IMR-90 (cell line): Measurements from ENCODE around the gene SH3TC1. TPM values are rescaled to one million over a fixed set of nuclear protein-coding genes. Genes with fewer than 3 reads are reported as not detected.

ENCODE experiments used
- ATAC-seq: fragments of 200-7000 bp; cut with Tn5 transposase; 2 replicates; pipeline ENCODE4 v1.9.1; 2020; ENCODE audit warnings: low read depth, mild to moderate bottlenecking, moderate library complexity
- BruUV-seq: library from RNA; stranded (reverse); fragments of 400-500 nt; replicated peaks from 2 replicates; lab custom pipeline; 2021; lab: Mats Ljungman, UMichigan
- CTCF ChIA-PET: fragments of 300-600 bp; formaldehyde crosslinking; extraction: SDS; loops from one replicate; lab custom pipeline; 2021; ENCODE audit warnings: antibody characterized with exemption; lab: Yijun Ruan, JAX
- POLR2A ChIA-PET: fragments of 300-600 bp; sonication (Branson Sonifier 250); formaldehyde crosslinking; loops from one replicate; lab custom pipeline; 2022; ENCODE audit warnings: antibody characterized with exemption; ENCODE audit not compliant: unreplicated experiment; lab: Charles Lee
- DNase-seq: peaks from one replicate; pipeline ENCODE4 v3.0.0; 2013
- H2AFZ ChIP-seq: replicated peaks from 2 replicates; pipeline ENCODE3; 2013; ENCODE audit warnings: low read length, mild to moderate bottlenecking; ENCODE audit not compliant: poor library complexity
- H2AK5ac ChIP-seq: 2 replicates; pipeline ENCODE4 v1.6.1; 2013; ENCODE audit warnings: low read depth, low read length, inconsistent platforms
- H2AK9ac ChIP-seq: replicated peaks from 2 replicates; pipeline ENCODE3; 2013; ENCODE audit warnings: mild to moderate bottlenecking, low read depth, low read length, moderate library complexity; ENCODE audit not compliant: poor library complexity
- H2BK120ac ChIP-seq: 2 replicates; pipeline ENCODE4 v1.6.1; 2013; ENCODE audit warnings: low read depth, low read length, inconsistent platforms
- H2BK15ac ChIP-seq: 3 replicates; pipeline ENCODE4 v1.6.1; 2013; ENCODE audit warnings: low read depth, low read length, inconsistent platforms
- H2BK20ac ChIP-seq: 2 replicates; pipeline ENCODE4 v1.6.1; 2013; ENCODE audit warnings: low read depth, mild to moderate bottlenecking, inconsistent platforms, low read length, moderate library complexity
- H2BK5ac ChIP-seq: 2 replicates; pipeline ENCODE4 v1.6.1; 2013; ENCODE audit warnings: mild to moderate bottlenecking, low read depth, low read length, inconsistent platforms; ENCODE audit not compliant: poor library complexity, severe bottlenecking
- H3K14ac ChIP-seq: replicated peaks from 2 replicates; pipeline ENCODE4 v1.6.1; 2013; ENCODE audit warnings: low read depth, low read length, inconsistent platforms
- H3K18ac ChIP-seq: 2 replicates; pipeline ENCODE4 v1.6.1; 2013; ENCODE audit warnings: low read depth, low read length, control low read depth
- H3K23ac ChIP-seq: 2 replicates; pipeline ENCODE4 v1.6.1; 2013; ENCODE audit warnings: low read depth, low read length, inconsistent platforms
- H3K27ac ChIP-seq: 2 replicates; pipeline ENCODE4 v1.5.1; 2013; ENCODE audit warnings: mild to moderate bottlenecking, control low read depth, low read length; ENCODE audit not compliant: insufficient read depth
- H3K27me3 ChIP-seq: 2 replicates; pipeline ENCODE4 v1.6.1; 2013; ENCODE audit warnings: low read length; ENCODE audit not compliant: control insufficient read depth, insufficient read depth
- H3K36me3 ChIP-seq: 2 replicates; pipeline ENCODE4 v1.6.1; 2013; ENCODE audit warnings: low read length, mixed read lengths; ENCODE audit not compliant: control insufficient read depth, insufficient read depth
- H3K4ac ChIP-seq: 2 replicates; pipeline ENCODE4 v1.6.1; 2013; ENCODE audit warnings: low read depth, low read length, inconsistent platforms
- H3K4me1 ChIP-seq: 2 replicates; pipeline ENCODE4 v1.6.1; 2013; ENCODE audit warnings: low read length, mixed read lengths; ENCODE audit not compliant: control insufficient read depth, insufficient read depth
- H3K4me2 ChIP-seq: 2 replicates; pipeline ENCODE4 v1.6.1; 2013; ENCODE audit warnings: low read depth, mild to moderate bottlenecking, control low read depth, low read length, moderate library complexity
- H3K4me3 ChIP-seq: 2 replicates; pipeline ENCODE4 v1.5.1; 2013; ENCODE audit warnings: low read depth, mild to moderate bottlenecking, control low read depth, low read length, moderate library complexity; ENCODE audit not compliant: insufficient read depth
- H3K56ac ChIP-seq: 2 replicates; pipeline ENCODE4 v1.6.1; 2013; ENCODE audit warnings: low read length, inconsistent platforms; ENCODE audit not compliant: insufficient read depth; ENCODE audit errors: extremely low read depth
- H3K79me1 ChIP-seq, 2 experiments: 2 replicates each; pipeline ENCODE4 v1.6.1; 2013; ENCODE audit warnings: low read length in 2 of 2, inconsistent platforms in 1 of 2, low read depth in 1 of 2
- H3K9ac ChIP-seq: 2 replicates; pipeline ENCODE4 v1.6.1; 2013; ENCODE audit warnings: low read depth, low read length, control low read depth
- H3K9me1 ChIP-seq: 2 replicates; pipeline ENCODE4 v1.6.1; 2013; ENCODE audit warnings: low read length, inconsistent platforms; ENCODE audit not compliant: insufficient read depth
- H3K9me3 ChIP-seq: 2 replicates; pipeline ENCODE4 v1.6.1; 2013; ENCODE audit warnings: low read length; ENCODE audit not compliant: control insufficient read depth, insufficient read depth
- H4K20me1 ChIP-seq: 2 replicates; pipeline ENCODE4 v1.6.1; 2013; ENCODE audit warnings: low read length, inconsistent platforms; ENCODE audit not compliant: insufficient read depth
- H4K5ac ChIP-seq: 2 replicates; pipeline ENCODE4 v1.6.1; 2013; ENCODE audit warnings: mild to moderate bottlenecking, low read depth, low read length, control low read depth
- H4K8ac ChIP-seq, 2 experiments: 2 replicates each; pipeline ENCODE4 v1.6.1; 2013; ENCODE audit warnings: low read depth in 2 of 2, low read length in 2 of 2, control low read depth in 1 of 2, inconsistent platforms in 1 of 2
- H4K91ac ChIP-seq: 2 replicates; pipeline ENCODE4 v1.6.1; 2013; ENCODE audit warnings: low read depth, low read length, inconsistent platforms; ENCODE audit not compliant: insufficient read depth
- CEBPB ChIP-seq: IDR thresholded peaks from 2 replicates; pipeline ENCODE4 v1.6.1; 2012; ENCODE audit warnings: low read depth, low read length, improper control_type of control experiment
- CHD1 ChIP-seq: IDR thresholded peaks from 2 replicates; pipeline ENCODE4 v1.6.1; 2012; ENCODE audit warnings: low read depth, low read length, improper control_type of control experiment
- CTCF ChIP-seq: conservative IDR thresholded peaks from 2 replicates; pipeline ENCODE4 v1.5.1; 2012; ENCODE audit warnings: mild to moderate bottlenecking, low read depth, low read length, improper control_type of control experiment
- ELK1 ChIP-seq: fragments of 150-350 bp; IDR thresholded peaks from 2 replicates; pipeline ENCODE4 v1.6.1; 2016; ENCODE audit warnings: low read depth, mild to moderate bottlenecking, low read length, moderate library complexity, borderline replicate concordance
- FOS ChIP-seq: fragments of 150-350 bp; IDR thresholded peaks from 2 replicates; pipeline ENCODE4 v1.6.1; 2016; ENCODE audit warnings: low read depth, low read length
- RFX5 ChIP-seq: IDR thresholded peaks from 2 replicates; pipeline ENCODE4 v1.8.0; 2012; ENCODE audit warnings: low read depth, mild to moderate bottlenecking, low read length, moderate library complexity
- SMC3 ChIP-seq: fragments of 150-350 bp; IDR thresholded peaks from 2 replicates; pipeline ENCODE4 v1.6.1; 2016; ENCODE audit warnings: low read depth, mild to moderate bottlenecking, antibody characterized with exemption, low read length, moderate library complexity
- USF2 ChIP-seq: fragments of 150-350 bp; IDR thresholded peaks from 2 replicates; pipeline ENCODE4 v1.6.1; 2017; ENCODE audit warnings: mild to moderate bottlenecking, antibody characterized with exemption, low read length, low read depth
- WGBS, 2 experiments: methylation state at CpG; one replicate each; pipeline versions ENCODE4 v1.1.5 to v1.1.7; 2013; ENCODE audit warnings: missing lambda C conversion rate in 2 of 2; ENCODE audit not compliant: insufficient read length in 1 of 2; ENCODE audit errors: extremely low coverage in 2 of 2; 5-methylcytosine and 5-hydroxymethylcytosine counted together
- dilution Hi-C: fragments of 300-500 bp; cut with HindIII; formaldehyde crosslinking; loops from one replicate; pipeline ENCODE4 v1.14.3; 2018; ENCODE audit warnings: low sequenced_read_pairs; ENCODE audit not compliant: unreplicated experiment
- in situ Hi-C: fragments of 300-500 bp; cut with MboI; formaldehyde crosslinking; loops from 3 replicates; pipeline ENCODE4 v1.14.3; 2019; ENCODE audit warnings: low sequenced_read_pairs, inconsistent platforms, mixed read lengths
- intact Hi-C: fragments of 100-400 bp; cut with micrococcal nuclease; formaldehyde crosslinking; loops from 2 replicates; pipeline ENCODE4 v1.10.0; 2022
- polyA plus RNA-seq, 3 experiments: library from polyadenylated mRNA; depleted of rRNA; stranded (reverse); fragments of >200 nt; gene quantifications; 2 replicates each; pipeline ENCODE4 v1.2.3, GENCODE V29; 2012; ENCODE audit warnings: low replicate concordance in 1 of 3
- total RNA-seq: library from RNA; depleted of rRNA; stranded (reverse); fragments of >200 nt; gene quantifications from 2 replicates; pipeline ENCODE4 v1.2.3, GENCODE V29; 2012

The SH3TC1 gene
- total and polyA plus RNA-seq, 2 of the 4 experiments (the other 2 are of a cell fraction), result 1.6 to 2.2 TPM

GRCh38 chr4:8197521-8197920, 1.6 kb upstream of the SH3TC1 start:
- TF ChIP-seq ELK1, result no peak
- no peak for TF ChIP-seq USF2
- no peak for TF ChIP-seq SMC3
- TF ChIP-seq RFX5, result no peak
- TF ChIP-seq CHD1, result no peak
- TF ChIP-seq CTCF, result no peak
- TF ChIP-seq FOS, result no peak
- TF ChIP-seq CEBPB, result no peak
- Histone ChIP-seq H2AFZ (no peak overlapping the region), H3K9me1 (peaks cover 10% of the 10 kb centered on the region; the same call in 1 of the 2 replicates), H2BK5ac (no peak overlapping the region), H3K27me3 (peaks cover 21% of the 10 kb centered on the region; the same call in 1 of the 2 replicates), H3K4me2 (no peak overlapping the region), H3K79me1 (no peaks in the 10 kb centered on the region), H3K4me1 (peaks cover 14% of the 10 kb centered on the region), H4K5ac (no peak overlapping the region), H2BK20ac (no peak overlapping the region), H2BK120ac (no peak overlapping the region), H3K18ac (no peak overlapping the region), H3K14ac (no peak overlapping the region), H3K4me3 (no peak overlapping the region), H4K8ac (no peak overlapping the region), H2BK15ac (no peak overlapping the region), H3K9ac (no peak overlapping the region), H3K4ac (no peak overlapping the region), H3K36me3 (no peaks in the 10 kb centered on the region), H3K9me3 (no peaks in the 10 kb centered on the region), H2AK5ac (no peak overlapping the region; the same call in 1 of the 2 replicates), H2AK9ac (no peak overlapping the region), H3K56ac (no peak overlapping the region), H3K23ac (no peak overlapping the region), H3K27ac (no peak overlapping the region), H4K91ac (no peak overlapping the region), H4K20me1 (no peaks in the 10 kb centered on the region)
- BruUV-seq, result no TSS peak
- no peak for DNase-seq
- intact Hi-C loops (no loop called here), dilution Hi-C loops (no loop called here), in situ Hi-C loops (no loop called here)
- WGBS, 2 experiments, result 80% methylated on average over 7 of the region's 13 CpGs; no CpG with 5 or more reads in 1 of the 2 experiments
- ChIA-PET CTCF (interaction anchor here (1.3 kb wide), 1 partner anchor 21 kb away, joined by 4 read pairs; no protein-coding TSS in a partner anchor), POLR2A (no interaction called here)
- ATAC-seq, result no peak
